Esophagus muscularis mucosa (tissue), 4 donors: ENCODE measurements around the gene DNA2. TPM values are rescaled to one million over a fixed set of nuclear protein-coding genes. Genes with fewer than 3 reads are reported as not detected.
"Not testable (repeated sequence)": the region's sequence is repeated elsewhere in the genome, so short reads cannot be mapped to it uniquely, and the experiment has no call there.

Experiments used
- DNase-seq: peaks from one replicate; pipeline ENCODE4 v3.0.0-alpha.2; 2017; ENCODE audit errors: extremely low spot score
- H3K27ac ChIP-seq, 4 donors: fragments of 200-600 bp; sonication (generic); replicated peaks in 1 of 4; 1 replicate in 3 of 4; 2 replicates in 1 of 4; pipeline ENCODE4 v1.5.1; 2016 to 2019; ENCODE audit warnings: mild to moderate bottlenecking in 1 of 4
- H3K27me3 ChIP-seq, 4 donors: fragments of 200-600 bp; sonication (generic); one replicate each; pipeline versions ENCODE4 v1.5.1 to v1.6.0; 2016 to 2019
- H3K36me3 ChIP-seq, 4 donors: fragments of 200-600 bp; sonication (generic); one replicate each; pipeline ENCODE4 v1.5.1; 2016 to 2019
- H3K4me1 ChIP-seq, 4 donors: fragments of 200-600 bp; sonication (generic); one replicate each; pipeline ENCODE4 v1.5.1; 2016 to 2019
- H3K4me3 ChIP-seq, 4 donors: fragments of 200-600 bp; sonication (generic); 1 replicate in 2 of 4; 2 replicates in 2 of 4; pipeline ENCODE4 v1.5.1; 2016 to 2019; ENCODE audit warnings: mild to moderate bottlenecking in 4 of 4, moderate library complexity in 1 of 4
- H3K9me3 ChIP-seq, 4 donors: fragments of 200-600 bp; sonication (generic); 1 replicate in 3 of 4; 2 replicates in 1 of 4; pipeline ENCODE4 v1.5.1; 2016 to 2019
- EP300 ChIP-seq: sonication (generic); formaldehyde crosslinking; IDR thresholded peaks from one replicate; pipeline ENCODE4 v1.6.1; 2017; ENCODE audit warnings: antibody characterized with exemption
- POLR2A ChIP-seq: fragments of 450-650 bp; IDR thresholded peaks from one replicate; pipeline ENCODE4 v1.6.1; 2017; ENCODE audit warnings: antibody characterized with exemption, moderate library complexity, mild to moderate bottlenecking, low read depth
- POLR2AphosphoS5 ChIP-seq, 2 donors: sonication (generic); formaldehyde crosslinking; IDR thresholded peaks; one replicate each; pipeline ENCODE4 v1.6.1; 2017; ENCODE audit warnings: antibody characterized with exemption in 2 of 2
- WGBS: methylation state at CpG from one replicate; pipeline ENCODE4 v1.1.5; 2018; 5-methylcytosine and 5-hydroxymethylcytosine counted together
- intact Hi-C: fragments of 100-400 bp; cut with DNase I; formaldehyde crosslinking; loops from one replicate; pipeline ENCODE4 v1.15.1; 2023
- total RNA-seq, 4 donors: library from RNA; depleted of rRNA; stranded (reverse); fragments of >200 nt; gene quantifications; one replicate each; pipeline versions ENCODE4 v1.1.0 to v1.2.1, GENCODE V29; 2016
- TF ChIP-seq, protein P1 (sequence below), 3 experiments: fragments of 200-600 bp in 2 of 3; fragments of 450-650 bp in 1 of 3; sonication (generic) in 2 of 3; IDR thresholded peaks; one replicate each; pipeline ENCODE4 v1.5.1; 2017 to 2019; ENCODE audit warnings: antibody characterized with exemption in 3 of 3, mild to moderate bottlenecking in 2 of 3, moderate library complexity in 1 of 3

DNA2 gene
- total RNA-seq, 4 donors from 2014 or later = 2.0 to 2.9 (median 2.6) TPM

- Histone ChIP-seq H3K9me3 (no peaks in the 10 kb centered on the region), H3K4me3 (no peak overlapping the region), H3K36me3 (peaks cover 0 to 10% (median 2%) of the 10 kb centered on the region in 4 donors), H3K27ac (no peak overlapping the region), H3K4me1 (no peaks in the 10 kb centered on the region), H3K27me3 (no peaks in the 10 kb centered on the region)
- TF ChIP-seq EP300 = no peak
- no peak for TF ChIP-seq POLR2A
- TF ChIP-seq POLR2AphosphoS5 (IDR thresholded peaks at IDR 0.05) = no peak
- TF ChIP-seq, protein P1, sequence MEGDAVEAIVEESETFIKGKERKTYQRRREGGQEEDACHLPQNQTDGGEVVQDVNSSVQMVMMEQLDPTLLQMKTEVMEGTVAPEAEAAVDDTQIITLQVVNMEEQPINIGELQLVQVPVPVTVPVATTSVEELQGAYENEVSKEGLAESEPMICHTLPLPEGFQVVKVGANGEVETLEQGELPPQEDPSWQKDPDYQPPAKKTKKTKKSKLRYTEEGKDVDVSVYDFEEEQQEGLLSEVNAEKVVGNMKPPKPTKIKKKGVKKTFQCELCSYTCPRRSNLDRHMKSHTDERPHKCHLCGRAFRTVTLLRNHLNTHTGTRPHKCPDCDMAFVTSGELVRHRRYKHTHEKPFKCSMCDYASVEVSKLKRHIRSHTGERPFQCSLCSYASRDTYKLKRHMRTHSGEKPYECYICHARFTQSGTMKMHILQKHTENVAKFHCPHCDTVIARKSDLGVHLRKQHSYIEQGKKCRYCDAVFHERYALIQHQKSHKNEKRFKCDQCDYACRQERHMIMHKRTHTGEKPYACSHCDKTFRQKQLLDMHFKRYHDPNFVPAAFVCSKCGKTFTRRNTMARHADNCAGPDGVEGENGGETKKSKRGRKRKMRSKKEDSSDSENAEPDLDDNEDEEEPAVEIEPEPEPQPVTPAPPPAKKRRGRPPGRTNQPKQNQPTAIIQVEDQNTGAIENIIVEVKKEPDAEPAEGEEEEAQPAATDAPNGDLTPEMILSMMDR (IDR thresholded peaks at IDR 0.05) = no peak
- no peak for DNase-seq
- intact Hi-C loops = no loop called here
- 97% methylated on average over 3 of the region's 3 CpGs for WGBS
Measured at GRCh38 chr10:68461032-68461431, 10.7 kb downstream of the DNA2 start.

DNA sequence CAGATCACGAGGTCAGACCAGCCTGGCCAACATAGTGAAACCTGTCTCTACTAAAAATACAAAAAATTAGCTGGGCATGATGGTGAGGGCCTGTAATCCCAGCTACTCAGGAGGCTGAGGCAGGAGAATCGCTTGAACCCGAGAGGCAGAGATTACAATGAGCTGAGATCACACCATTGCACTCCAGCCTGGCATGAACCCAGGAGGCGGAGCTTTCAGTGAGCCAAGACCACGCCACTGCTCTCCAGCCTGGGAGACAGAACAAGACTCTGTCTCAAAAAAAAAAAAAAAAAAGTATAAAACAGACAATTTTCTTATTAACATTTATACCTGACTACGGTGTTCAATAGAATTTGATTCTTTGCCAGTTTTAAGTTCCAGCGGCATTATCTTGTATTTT, 22.1 kb downstream of the DNA2 start:
- H3K9me3 ChIP-seq, DNase-seq, H3K36me3 ChIP-seq, H3K27me3 ChIP-seq, intact Hi-C loops, H3K27ac ChIP-seq, H3K4me3 ChIP-seq, H3K4me1 ChIP-seq: not testable (repeated sequence)
- 68% methylated on average over 7 of the region's 7 CpGs for WGBS

- WGBS = 93% methylated on average over 1 of the region's 1 CpG
- Histone ChIP-seq H3K27ac (no peak overlapping the region), H3K4me1 (no peaks in the 10 kb centered on the region), H3K4me3 (no peak overlapping the region), H3K9me3 (no peaks in the 10 kb centered on the region), H3K36me3 (no peaks in the 10 kb centered on the region), H3K27me3 (no peaks in the 10 kb centered on the region)
- no peak for DNase-seq
- intact Hi-C loops = no loop called here
- TF ChIP-seq POLR2AphosphoS5 (IDR thresholded peaks at IDR 0.05) (no peak), POLR2A (no peak), EP300 (no peak)
- TF ChIP-seq, protein P1 (IDR thresholded peaks at IDR 0.05) = no peak
Measured at GRCh38 chr10:68446179-68446578, 25.6 kb downstream of the DNA2 start.

DNA sequence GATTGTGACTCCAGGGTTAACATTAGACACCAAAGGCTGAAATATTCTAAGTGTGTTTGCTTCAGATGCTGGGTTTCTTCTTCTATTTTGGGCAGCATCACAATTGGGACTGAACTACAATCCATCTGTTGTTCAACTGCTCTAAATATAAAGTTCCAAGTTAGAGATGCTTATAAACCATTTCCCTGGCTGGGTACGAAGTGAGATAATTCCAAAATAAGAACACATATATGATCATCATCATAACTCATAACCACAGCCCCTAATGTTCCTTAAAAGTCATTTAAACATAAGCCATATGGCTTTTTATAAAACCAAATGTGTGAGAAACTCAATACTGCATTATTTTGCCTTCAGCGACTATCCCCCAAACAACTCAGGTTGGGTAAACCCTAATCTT, 28.8 kb downstream of the DNA2 start:
- no peak for TF ChIP-seq POLR2AphosphoS5 (IDR thresholded peaks at IDR 0.05)
- no peak for TF ChIP-seq EP300
- TF ChIP-seq, protein P1 (IDR thresholded peaks at IDR 0.05) = no peak
- 94% methylated on average over 2 of the region's 2 CpGs for WGBS
- Histone ChIP-seq H3K9me3 (no peaks in the 10 kb centered on the region), H3K36me3 (no peaks in the 10 kb centered on the region), H3K4me1 (no peaks in the 10 kb centered on the region), H3K27me3 (no peaks in the 10 kb centered on the region), H3K4me3 (no peak overlapping the region), H3K27ac (no peak overlapping the region)
- no peak for DNase-seq
- intact Hi-C loops = no loop called here

GRCh38 chr10:68440898-68441297, 30.9 kb downstream of the DNA2 start:
- no peaks in the 10 kb centered on the region for H3K9me3 ChIP-seq
- no peak for TF ChIP-seq EP300
- TF ChIP-seq POLR2A = no peak
- TF ChIP-seq, protein P1 (IDR thresholded peaks at IDR 0.05) = no peak
- no peak for TF ChIP-seq POLR2AphosphoS5 (IDR thresholded peaks at IDR 0.05)
- intact Hi-C loops = no loop called here
- WGBS = 96% methylated on average over 3 of the region's 3 CpGs
- no peak for DNase-seq
- no peaks in the 10 kb centered on the region for H3K4me1 ChIP-seq
- no peaks in the 10 kb centered on the region for H3K36me3 ChIP-seq
- H3K4me3 ChIP-seq = no peak overlapping the region
- no peak overlapping the region for H3K27ac ChIP-seq
- H3K27me3 ChIP-seq = no peaks in the 10 kb centered on the region
